Ectodermal cell (in vitro differentiated cells): ENCODE results near the gene SASS6.

Experiments
- H3K27ac ChIP-seq: 2 replicates; pipeline ENCODE4 v1.7.0; 2013; ENCODE audit warnings: mild to moderate bottlenecking, low read depth, low read length; ENCODE audit not compliant: insufficient read depth, poor library complexity, severe bottlenecking
- H3K27me3 ChIP-seq: 2 replicates; pipeline ENCODE4 v1.7.0; 2013; ENCODE audit warnings: mild to moderate bottlenecking, low read length; ENCODE audit not compliant: insufficient read depth, control insufficient read depth, poor library complexity, severe bottlenecking
- H3K36me3 ChIP-seq: one replicate; pipeline ENCODE4 v1.7.0; 2013; ENCODE audit warnings: low read length; ENCODE audit not compliant: control insufficient read depth, insufficient read depth
- H3K4me1 ChIP-seq: one replicate; pipeline ENCODE4 v1.7.0; 2013; ENCODE audit warnings: low read length; ENCODE audit not compliant: control insufficient read depth, insufficient read depth
- H3K4me3 ChIP-seq: 2 replicates; pipeline ENCODE4 v1.7.0; 2013; ENCODE audit warnings: low read depth, low read length, control low read depth; ENCODE audit not compliant: insufficient read depth
- H3K9me3 ChIP-seq: 2 replicates; pipeline ENCODE4 v1.7.0; 2013; ENCODE audit warnings: mild to moderate bottlenecking, low read length, moderate library complexity; ENCODE audit not compliant: control insufficient read depth
- WGBS, 2 experiments: methylation state at CpG; one replicate each; pipeline ENCODE4 v1.1.7; 2013; ENCODE audit warnings: missing lambda C conversion rate in 2 of 2; 5-methylcytosine and 5-hydroxymethylcytosine counted together

The SASS6 gene

GRCh38 chr1:100035214-100035613 is 97.5 kb downstream of the SASS6 start:
- Histone ChIP-seq H3K36me3 (no peaks in the 10 kb centered on the region), H3K9me3 (no peaks in the 10 kb centered on the region), H3K27me3 (no peaks in the 10 kb centered on the region), H3K4me1 (no peaks in the 10 kb centered on the region), H3K27ac (no peak overlapping the region), H3K4me3 (no peak overlapping the region)
- 92 to 94% methylated on average over 1 of the region's 1 CpG for WGBS, 2 experiments

GRCh38 chr1:100034470-100034869 is 98.3 kb downstream of the SASS6 start:
- no peaks in the 10 kb centered on the region for H3K4me1 ChIP-seq
- H3K36me3 ChIP-seq: no peaks in the 10 kb centered on the region
- H3K9me3 ChIP-seq: no peaks in the 10 kb centered on the region
- H3K27ac ChIP-seq: no peak overlapping the region
- H3K4me3 ChIP-seq: no peak overlapping the region
- no peaks in the 10 kb centered on the region for H3K27me3 ChIP-seq
